Heart left ventricle (tissue), 16 donors: Measurements from ENCODE around the gene C19orf81. TPM values are rescaled to one million over a fixed set of nuclear protein-coding genes. Genes with fewer than 3 reads are reported as not detected.

Experiments used
- ATAC-seq, 4 donors: fragments of 200-7000 bp; cut with Tn5 transposase; one replicate each; pipeline ENCODE4 v1.9.1; 2020 to 2022; ENCODE audit warnings: moderate library complexity in 4 of 4, mild to moderate bottlenecking in 3 of 4, moderate number of reproducible peaks in 1 of 4
- DNase-seq, 5 donors: peaks; one replicate each; pipeline ENCODE4 v3.0.0-alpha.2; 2020
- H3K27ac ChIP-seq, 12 donors: fragments of 200-600 bp; sonication (generic) in 4 of 12; one replicate each; pipeline versions ENCODE4 v1.5.0 to v1.8.0; 2016 to 2022; ENCODE audit warnings: mild to moderate bottlenecking in 2 of 12
- H3K27me3 ChIP-seq, 9 donors: fragments of 200-600 bp; sonication (generic) in 2 of 9; one replicate each; pipeline versions ENCODE4 v1.5.1 to v1.8.0; 2016 to 2022; ENCODE audit warnings: mild to moderate bottlenecking in 3 of 9
- H3K36me3 ChIP-seq, 9 donors: fragments of 200-600 bp; sonication (generic) in 2 of 9; one replicate each; pipeline versions ENCODE4 v1.5.0 to v1.8.0; 2018 to 2022; ENCODE audit warnings: mild to moderate bottlenecking in 2 of 9
- H3K4me1 ChIP-seq, 12 donors: fragments of 200-600 bp; sonication (generic) in 4 of 12; one replicate each; pipeline versions ENCODE4 v1.5.0 to v1.8.0; 2016 to 2022; ENCODE audit warnings: mild to moderate bottlenecking in 3 of 12
- H3K4me3 ChIP-seq, 12 donors: fragments of 200-600 bp; sonication (generic) in 4 of 12; one replicate each; pipeline versions ENCODE4 v1.5.0 to v1.8.0; 2017 to 2022; ENCODE audit warnings: mild to moderate bottlenecking in 9 of 12, moderate library complexity in 4 of 12
- H3K9me3 ChIP-seq, 12 donors: fragments of 200-600 bp; sonication (generic) in 4 of 12; one replicate each; pipeline versions ENCODE4 v1.5.0 to v1.8.0; 2016 to 2022; ENCODE audit warnings: mild to moderate bottlenecking in 1 of 12
- CTCF ChIP-seq, 12 donors: fragments of 200-600 bp; sonication (generic) in 4 of 12; IDR thresholded peaks; one replicate each; pipeline versions ENCODE4 v1.5.0 to v1.8.0; 2018 to 2022; ENCODE audit warnings: antibody characterized with exemption in 12 of 12, mild to moderate bottlenecking in 5 of 12
- POLR2A ChIP-seq, 2 donors: fragments of 450-650 bp; IDR thresholded peaks; one replicate each; pipeline ENCODE4 v1.6.1; 2017; ENCODE audit warnings: antibody characterized with exemption in 2 of 2, mild to moderate bottlenecking in 2 of 2, moderate library complexity in 2 of 2
- WGBS, 4 donors: extraction: QIAGEN DNeasy Blood & Tissue Kit in 2 of 4; methylation state at CpG; one replicate each; pipeline versions ENCODE4 v1.1.5 to v1.1.7; 2013 to 2018; 5-methylcytosine and 5-hydroxymethylcytosine counted together
- intact Hi-C, 10 donors: fragments of 100-400 bp; cut with DNase I; formaldehyde crosslinking; loops; one replicate each; pipeline versions ENCODE4 v1.11.1 to v1.14.2; 2022
- polyA plus RNA-seq, 2 donors: library from polyadenylated mRNA; stranded (reverse); fragments of 200-250 nt; gene quantifications; one replicate each; pipeline ENCODE4 v1.2.3, GENCODE V29; 2013
- total RNA-seq, 9 donors: library from RNA; depleted of rRNA in 2 of 9; stranded (reverse); fragments of >200 nt in 2 of 9; fragmentation: NEBNext Ultra II Directional in 3 of 9; extraction: Animal tissue kit (Norgen Biotek cat#: 25700) in 3 of 9; gene quantifications; one replicate each; pipeline versions ENCODE4 v1.1.0 to v1.2.4, GENCODE V29; 2016 to 2023
- donor health status: ischemic (EF 13 %, LVEDD 7.1; RV severe dilation, severe dysfunction).
- donor health status: healthy with polysubstance abuse.
- donor health status: DM: no; HTN: yes; CAD: no.
- donor health status: DM: no; HTN: no; CAD: no.
- donor health status: ischemic (EF 25% LVEDD 6.9; RV normal size, moderate dysfunction).
- donor health status: ischemic (EF 25% LVEDD 5.7; RV mildly dilated, moderate dysfunction).
- donor health status: healthy.
- donor health status: DM: yes; HTN: yes; CAD: no.
- donor health status: ischemic (EF 35%, LVEDD 5.7; RV mildly dilated, moderate dysfunction).
- donor health status: nonischemic (EF 11% LVEDD 7.7; RV severe dilation, severe dysfunction).
- donor health status: DM: yes; HTN: yes; CAD: no.
- donor health status: PGD.
- donor health status: ischemic (EF 29% LVEDD 5.4; RV normal size, mild dysfunction).
- donor health status: nonischemic (EF 23%, LVEDD 6.1; RV moderate dilation, normal function).

The C19orf81 gene
- total and polyA plus RNA-seq, 11 donors = 0.65 to 3.6 (median 1.7) TPM; not detected in 4

GRCh38 chr19:50696094-50696483, 46.8 kb downstream of the C19orf81 start:
- TF ChIP-seq CTCF (IDR thresholded peaks at IDR 0.05) (no peak), POLR2A (IDR thresholded peaks at IDR 0.05) (no peak)
- Histone ChIP-seq H3K27ac (no peak overlapping the region), H3K4me3 (no peak overlapping the region), H3K36me3 (no peaks in the 10 kb centered on the region), H3K4me1 (peaks cover 0 to 13% (median 0%) of the 10 kb centered on the region in 12 donors), H3K27me3 (peaks cover 17 to 53% (median 39%) of the 10 kb centered on the region in 9 donors), H3K9me3 (no peaks in the 10 kb centered on the region)
- intact Hi-C loops = no loop called here
- 52 to 56% (median 54%) methylated on average over 14 to 15 of the region's 15 CpGs for WGBS, 4 donors
- DNase-seq (no peak), ATAC-seq (no peak)

- peaks cover 21 to 52% (median 33%) of the 10 kb centered on the region in 9 donors for H3K27me3 ChIP-seq
- H3K36me3 ChIP-seq = no peaks in the 10 kb centered on the region
- ATAC-seq = no peak
- no peaks in the 10 kb centered on the region for H3K9me3 ChIP-seq
- peaks cover 0 to 13% (median 0%) of the 10 kb centered on the region in 12 donors for H3K4me1 ChIP-seq
- WGBS, 4 donors = 65 to 74% (median 70%) methylated on average over 13 of the region's 13 CpGs
- intact Hi-C loops = no loop called here
- DNase-seq = no peak
- TF ChIP-seq POLR2A (IDR thresholded peaks at IDR 0.05) (no peak), CTCF (IDR thresholded peaks at IDR 0.05) (no peak)
- H3K4me3 ChIP-seq = no peak overlapping the region
- H3K27ac ChIP-seq = no peak overlapping the region
These were observed 48.3 kb downstream of the C19orf81 start for GRCh38 chr19:50697414-50698124.

GRCh38 chr19:50701367-50701985, 52.2 kb downstream of the C19orf81 start:
- intact Hi-C loops = loop anchor here in 3 of 10 donors (5.0 to 10.0 kb wide), 2 partner anchors 81 to 83 kb away; no protein-coding TSS in a partner anchor
- 89 to 90% (median 89%) methylated on average over 12 to 13 of the region's 13 CpGs for WGBS, 4 donors
- Histone ChIP-seq H3K27me3 (peaks cover 3 to 41% (median 14%) of the 10 kb centered on the region in 9 donors), H3K4me3 (no peak overlapping the region), H3K36me3 (no peaks in the 10 kb centered on the region), H3K9me3 (no peaks in the 10 kb centered on the region), H3K4me1 (no peaks in the 10 kb centered on the region), H3K27ac (no peak overlapping the region)
- DNase-seq = no peak
- ATAC-seq = no peak
- TF ChIP-seq POLR2A (IDR thresholded peaks at IDR 0.05) = no peak
- TF ChIP-seq CTCF (IDR thresholded peaks at IDR 0.05) = no peak

- no peak for TF ChIP-seq POLR2A (IDR thresholded peaks at IDR 0.05)
- no peak for TF ChIP-seq CTCF (IDR thresholded peaks at IDR 0.05)
- no peak for DNase-seq
- Histone ChIP-seq H3K4me3 (no peak overlapping the region), H3K27ac (no peak overlapping the region), H3K27me3 (peaks cover 3 to 39% (median 12%) of the 10 kb centered on the region in 9 donors), H3K36me3 (no peaks in the 10 kb centered on the region), H3K9me3 (no peaks in the 10 kb centered on the region), H3K4me1 (no peaks in the 10 kb centered on the region)
- intact Hi-C loops = loop anchor here in 3 of 10 donors (5.0 to 10.0 kb wide), 2 partner anchors 80 to 82 kb away; no protein-coding TSS in a partner anchor
- no peak for ATAC-seq
- 62 to 66% (median 63%) methylated on average over 17 to 23 of the region's 23 CpGs for WGBS, 4 donors
These were observed 53.1 kb downstream of the C19orf81 start for GRCh38 chr19:50702158-50702870.
